Ishikawa (cell line): ENCODE measurements around the gene HIF1AN.

Experiments used
- CEBPB ChIP-seq: IDR thresholded peaks from 2 replicates; pipeline ENCODE4 v1.6.1; 2012
- EP300 ChIP-seq: IDR thresholded peaks from 2 replicates; pipeline ENCODE4 v1.6.1; 2012; ENCODE audit warnings: borderline replicate concordance
- FOXM1 ChIP-seq: IDR thresholded peaks from 2 replicates; pipeline ENCODE4 v1.6.1; 2012; ENCODE audit warnings: low read depth, borderline replicate concordance
- TEAD4 ChIP-seq: IDR thresholded peaks from 2 replicates; pipeline ENCODE4 v1.6.1; 2012
- TF ChIP-seq, protein P1 (sequence below): IDR thresholded peaks from 2 replicates; pipeline ENCODE4 v1.6.1; 2012; ENCODE audit warnings: low read depth, mild to moderate bottlenecking
- TF ChIP-seq, protein P2 (sequence below): IDR thresholded peaks from 2 replicates; pipeline ENCODE4 v1.6.1; 2012

DNA sequence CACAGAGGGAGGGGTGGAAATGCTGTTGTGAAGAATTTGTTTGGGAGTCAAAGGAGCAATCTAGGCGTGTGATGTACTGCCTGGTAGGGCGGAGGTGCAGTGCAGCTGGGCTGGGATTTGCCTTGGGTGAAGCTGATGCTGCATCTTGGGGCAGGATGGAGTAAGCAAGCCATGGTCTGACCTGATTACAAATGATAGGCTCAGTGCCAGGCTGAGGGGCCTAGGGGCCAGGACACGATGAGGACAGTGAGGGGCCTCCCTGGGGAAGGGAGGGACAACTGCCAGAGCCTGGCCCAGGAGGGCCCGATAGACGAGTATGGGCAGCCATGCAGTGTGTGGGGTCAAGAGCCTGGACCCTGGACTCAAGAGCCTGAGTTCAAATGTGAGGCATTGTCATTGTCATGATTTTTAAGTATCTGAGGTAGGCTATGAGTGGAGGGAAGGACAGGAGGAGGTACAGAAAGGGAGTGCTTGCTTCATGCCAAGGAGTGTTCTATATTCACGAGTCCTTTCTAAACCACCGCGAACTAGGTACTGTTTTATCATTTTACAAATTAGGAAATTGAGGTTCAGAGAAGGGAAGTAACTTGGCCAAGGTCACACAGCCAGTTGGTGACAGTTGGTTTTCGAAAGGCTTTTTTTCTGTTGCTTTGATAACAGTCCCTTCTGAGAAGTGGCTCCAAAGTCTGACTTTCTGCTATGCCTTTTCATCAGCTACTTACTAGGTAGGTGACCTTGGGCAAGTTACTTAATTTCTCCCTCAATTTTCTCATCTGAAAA is 29.7 kb downstream of the HIF1AN start:
- TF ChIP-seq, protein P1, sequence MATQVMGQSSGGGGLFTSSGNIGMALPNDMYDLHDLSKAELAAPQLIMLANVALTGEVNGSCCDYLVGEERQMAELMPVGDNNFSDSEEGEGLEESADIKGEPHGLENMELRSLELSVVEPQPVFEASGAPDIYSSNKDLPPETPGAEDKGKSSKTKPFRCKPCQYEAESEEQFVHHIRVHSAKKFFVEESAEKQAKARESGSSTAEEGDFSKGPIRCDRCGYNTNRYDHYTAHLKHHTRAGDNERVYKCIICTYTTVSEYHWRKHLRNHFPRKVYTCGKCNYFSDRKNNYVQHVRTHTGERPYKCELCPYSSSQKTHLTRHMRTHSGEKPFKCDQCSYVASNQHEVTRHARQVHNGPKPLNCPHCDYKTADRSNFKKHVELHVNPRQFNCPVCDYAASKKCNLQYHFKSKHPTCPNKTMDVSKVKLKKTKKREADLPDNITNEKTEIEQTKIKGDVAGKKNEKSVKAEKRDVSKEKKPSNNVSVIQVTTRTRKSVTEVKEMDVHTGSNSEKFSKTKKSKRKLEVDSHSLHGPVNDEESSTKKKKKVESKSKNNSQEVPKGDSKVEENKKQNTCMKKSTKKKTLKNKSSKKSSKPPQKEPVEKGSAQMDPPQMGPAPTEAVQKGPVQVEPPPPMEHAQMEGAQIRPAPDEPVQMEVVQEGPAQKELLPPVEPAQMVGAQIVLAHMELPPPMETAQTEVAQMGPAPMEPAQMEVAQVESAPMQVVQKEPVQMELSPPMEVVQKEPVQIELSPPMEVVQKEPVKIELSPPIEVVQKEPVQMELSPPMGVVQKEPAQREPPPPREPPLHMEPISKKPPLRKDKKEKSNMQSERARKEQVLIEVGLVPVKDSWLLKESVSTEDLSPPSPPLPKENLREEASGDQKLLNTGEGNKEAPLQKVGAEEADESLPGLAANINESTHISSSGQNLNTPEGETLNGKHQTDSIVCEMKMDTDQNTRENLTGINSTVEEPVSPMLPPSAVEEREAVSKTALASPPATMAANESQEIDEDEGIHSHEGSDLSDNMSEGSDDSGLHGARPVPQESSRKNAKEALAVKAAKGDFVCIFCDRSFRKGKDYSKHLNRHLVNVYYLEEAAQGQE, result no peak
- TF ChIP-seq EP300 (no peak), TEAD4 (no peak), CEBPB (no peak), FOXM1 (no peak)
- TF ChIP-seq, protein P2, sequence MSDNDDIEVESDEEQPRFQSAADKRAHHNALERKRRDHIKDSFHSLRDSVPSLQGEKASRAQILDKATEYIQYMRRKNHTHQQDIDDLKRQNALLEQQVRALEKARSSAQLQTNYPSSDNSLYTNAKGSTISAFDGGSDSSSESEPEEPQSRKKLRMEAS, result no peak
